Heart right ventricle (tissue), 16 donors: Measurements from ENCODE around the gene SRPRB. TPM values are rescaled to one million over a fixed set of nuclear protein-coding genes. Genes with fewer than 3 reads are reported as not detected.

ENCODE experiments used
- ATAC-seq, 8 donors: fragments of 200-7000 bp; cut with Tn5 transposase; one replicate each; pipeline ENCODE4 v1.9.1; 2020; ENCODE audit warnings: mild to moderate bottlenecking in 8 of 8, moderate library complexity in 8 of 8, moderate number of reproducible peaks in 1 of 8
- DNase-seq, 2 donors: peaks; one replicate each; pipeline ENCODE4 v3.0.0-alpha.2; 2020
- H3K27ac ChIP-seq, 10 donors: fragments of 200-600 bp; sonication (generic) in 2 of 10; one replicate each; pipeline versions ENCODE4 v1.5.0 to v1.8.0; 2020 to 2022; ENCODE audit warnings: mild to moderate bottlenecking in 3 of 10
- H3K27me3 ChIP-seq, 7 donors: fragments of 200-600 bp; one replicate each; pipeline ENCODE4 v1.8.0; 2021 to 2022; ENCODE audit warnings: mild to moderate bottlenecking in 2 of 7
- H3K36me3 ChIP-seq, 9 donors: fragments of 200-600 bp; sonication (generic) in 1 of 9; one replicate each; pipeline versions ENCODE4 v1.5.0 to v1.8.0; 2020 to 2022; ENCODE audit warnings: mild to moderate bottlenecking in 2 of 9
- H3K4me1 ChIP-seq, 9 donors: fragments of 200-600 bp; sonication (generic) in 1 of 9; one replicate each; pipeline versions ENCODE4 v1.5.0 to v1.8.0; 2020 to 2022; ENCODE audit warnings: mild to moderate bottlenecking in 4 of 9
- H3K4me3 ChIP-seq, 10 donors: fragments of 200-600 bp; sonication (generic) in 2 of 10; one replicate each; pipeline versions ENCODE4 v1.5.0 to v1.8.0; 2020 to 2022; ENCODE audit warnings: mild to moderate bottlenecking in 7 of 10, moderate library complexity in 2 of 10
- H3K9me3 ChIP-seq, 11 donors: fragments of 200-600 bp in 10 of 11; sonication (generic) in 2 of 11; one replicate each; pipeline versions ENCODE4 v1.5.0 to v1.8.0; 2013 to 2022; ENCODE audit warnings: mild to moderate bottlenecking in 2 of 11, control low read depth in 1 of 11, moderate library complexity in 1 of 11
- CTCF ChIP-seq, 9 donors: fragments of 200-600 bp; sonication (generic) in 2 of 9; IDR thresholded peaks; one replicate each; pipeline versions ENCODE4 v1.5.0 to v1.8.0; 2021 to 2022; ENCODE audit warnings: antibody characterized with exemption in 9 of 9, mild to moderate bottlenecking in 5 of 9, moderate library complexity in 1 of 9
- WGBS, 2 donors: extraction: QIAGEN DNeasy Blood & Tissue Kit; methylation state at CpG; one replicate each; pipeline ENCODE4 v1.1.7; 2013; ENCODE audit warnings: inconsistent platforms in 1 of 2; 5-methylcytosine and 5-hydroxymethylcytosine counted together
- intact Hi-C, 10 donors: fragments of 100-400 bp; cut with DNase I; formaldehyde crosslinking; loops; one replicate each; pipeline versions ENCODE4 v1.11.1 to v1.14.2; 2022
- polyA plus RNA-seq, 2 donors: library from polyadenylated mRNA; stranded (reverse); fragments of 200-250 nt; gene quantifications; one replicate each; pipeline ENCODE4 v1.2.3, GENCODE V29; 2013
- total RNA-seq, 10 donors: library from RNA; stranded (reverse); fragmentation: NEBNext Ultra II Directional in 3 of 10; extraction: Animal tissue kit (Norgen Biotek cat#: 25700) in 3 of 10; gene quantifications; one replicate each; pipeline versions ENCODE4 v1.2.1 to v1.2.4, GENCODE V29; 2021 to 2023
- donor health status: Arrhythmogenic right ventricular cardiomyopathy.
- donor health status: ischemic (EF 13 %, LVEDD 7.1; RV severe dilation, severe dysfunction).
- donor health status: healthy with polysubstance abuse.
- donor health status: DM: no; HTN: yes; CAD: no.
- donor health status: DM: no; HTN: no; CAD: no.
- donor health status: ischemic (EF 25% LVEDD 6.9; RV normal size, moderate dysfunction).
- donor health status: ischemic (EF 25% LVEDD 5.7; RV mildly dilated, moderate dysfunction).
- donor health status: healthy.
- donor health status: DM: yes; HTN: yes; CAD: no.
- donor health status: Ischemic cardiomyopathy.
- donor health status: ischemic (EF 35%, LVEDD 5.7; RV mildly dilated, moderate dysfunction).
- donor health status: nonischemic (EF 11% LVEDD 7.7; RV severe dilation, severe dysfunction).
- donor health status: DM: yes; HTN: yes; CAD: no.
- donor health status: PGD.
- donor health status: ischemic (EF 29% LVEDD 5.4; RV normal size, mild dysfunction).
- donor health status: nonischemic (EF 23%, LVEDD 6.1; RV moderate dilation, normal function).

The SRPRB gene
- total and polyA plus RNA-seq, 12 donors: 12.1 to 46.2 (median 27.0) TPM

- Histone ChIP-seq H3K4me1 (peaks cover 0 to 30% (median 11%) of the 10 kb centered on the region in 9 donors), H3K9me3 (no peaks in the 10 kb centered on the region), H3K36me3 (no peaks in the 10 kb centered on the region), H3K27me3 (no peaks in the 10 kb centered on the region), H3K4me3 (no peak overlapping the region), H3K27ac (no peak overlapping the region)
- WGBS, 2 donors: 72 to 76% methylated on average over 5 of the region's 5 CpGs
- DNase-seq (no peak), ATAC-seq (no peak)
- intact Hi-C loops: no loop called here
- TF ChIP-seq CTCF (IDR thresholded peaks at IDR 0.05): no peak
Observed at GRCh38 chr3:133865136-133865855, 59.7 kb downstream of the SRPRB start.

GRCh38 chr3:133866141-133866540, 60.5 kb downstream of the SRPRB start:
- DNase-seq (no peak), ATAC-seq (no peak)
- intact Hi-C loops: no loop called here
- H3K4me1 ChIP-seq: peaks cover 0 to 30% (median 11%) of the 10 kb centered on the region in 9 donors
- H3K36me3 ChIP-seq: no peaks in the 10 kb centered on the region
- H3K27me3 ChIP-seq: no peaks in the 10 kb centered on the region
- WGBS, 2 donors: 90 to 97% methylated on average over 3 of the region's 3 CpGs
- H3K27ac ChIP-seq: no peak overlapping the region
- no peaks in the 10 kb centered on the region for H3K9me3 ChIP-seq
- TF ChIP-seq CTCF (IDR thresholded peaks at IDR 0.05): no peak
- H3K4me3 ChIP-seq: no peak overlapping the region

GRCh38 chr3:133868186-133868585, 62.6 kb downstream of the SRPRB start:
- Histone ChIP-seq H3K9me3 (no peaks in the 10 kb centered on the region), H3K27me3 (no peaks in the 10 kb centered on the region), H3K4me3 (no peak overlapping the region), H3K36me3 (no peaks in the 10 kb centered on the region), H3K4me1 (peaks cover 0 to 26% (median 11%) of the 10 kb centered on the region in 9 donors), H3K27ac (peak overlapping the region in 1 of 10 donors; percentile 2)
- peak in 7 of 8 donors; percentile 32 to 59 (median 39) for ATAC-seq
- no peak for TF ChIP-seq CTCF (IDR thresholded peaks at IDR 0.05)
- intact Hi-C loops: no loop called here
- peak in 1 of 2 donors; percentile 25 for DNase-seq
- whole genome bisulfite sequencing, 2 donors: 34 to 43% methylated on average over 8 of the region's 8 CpGs

- no peak for TF ChIP-seq CTCF (IDR thresholded peaks at IDR 0.05)
- ATAC-seq: peak in 6 of 8 donors; percentile 26 to 66 (median 52)
- WGBS, 2 donors: 39 to 48% methylated on average over 7 of the region's 7 CpGs
Observed at GRCh38 chr3:133868758-133869475, 63.3 kb downstream of the SRPRB start.

More at GRCh38 chr3:133868758-133869475, 63.3 kb downstream of the SRPRB start:
- H3K36me3 ChIP-seq: no peaks in the 10 kb centered on the region
- H3K4me3 ChIP-seq: no peak overlapping the region
- no peak for DNase-seq
- H3K9me3 ChIP-seq: no peaks in the 10 kb centered on the region
- peaks cover 0 to 21% (median 11%) of the 10 kb centered on the region in 9 donors for H3K4me1 ChIP-seq
- no peaks in the 10 kb centered on the region for H3K27me3 ChIP-seq
- intact Hi-C loops: no loop called here
- H3K27ac ChIP-seq: peak overlapping the region in 2 of 10 donors; percentile 2 to 16
